HG02610 (cell line): ENCODE results near the gene ZKSCAN4.

Experiments used
- ATAC-seq: cut with Tn5 transposase; IDR thresholded peaks from one replicate; pipeline ENCODE4 v1.9.1; 2021; ENCODE audit warnings: mild to moderate bottlenecking, moderate library complexity; ENCODE audit not compliant: unreplicated experiment

Gene ZKSCAN4

DNA sequence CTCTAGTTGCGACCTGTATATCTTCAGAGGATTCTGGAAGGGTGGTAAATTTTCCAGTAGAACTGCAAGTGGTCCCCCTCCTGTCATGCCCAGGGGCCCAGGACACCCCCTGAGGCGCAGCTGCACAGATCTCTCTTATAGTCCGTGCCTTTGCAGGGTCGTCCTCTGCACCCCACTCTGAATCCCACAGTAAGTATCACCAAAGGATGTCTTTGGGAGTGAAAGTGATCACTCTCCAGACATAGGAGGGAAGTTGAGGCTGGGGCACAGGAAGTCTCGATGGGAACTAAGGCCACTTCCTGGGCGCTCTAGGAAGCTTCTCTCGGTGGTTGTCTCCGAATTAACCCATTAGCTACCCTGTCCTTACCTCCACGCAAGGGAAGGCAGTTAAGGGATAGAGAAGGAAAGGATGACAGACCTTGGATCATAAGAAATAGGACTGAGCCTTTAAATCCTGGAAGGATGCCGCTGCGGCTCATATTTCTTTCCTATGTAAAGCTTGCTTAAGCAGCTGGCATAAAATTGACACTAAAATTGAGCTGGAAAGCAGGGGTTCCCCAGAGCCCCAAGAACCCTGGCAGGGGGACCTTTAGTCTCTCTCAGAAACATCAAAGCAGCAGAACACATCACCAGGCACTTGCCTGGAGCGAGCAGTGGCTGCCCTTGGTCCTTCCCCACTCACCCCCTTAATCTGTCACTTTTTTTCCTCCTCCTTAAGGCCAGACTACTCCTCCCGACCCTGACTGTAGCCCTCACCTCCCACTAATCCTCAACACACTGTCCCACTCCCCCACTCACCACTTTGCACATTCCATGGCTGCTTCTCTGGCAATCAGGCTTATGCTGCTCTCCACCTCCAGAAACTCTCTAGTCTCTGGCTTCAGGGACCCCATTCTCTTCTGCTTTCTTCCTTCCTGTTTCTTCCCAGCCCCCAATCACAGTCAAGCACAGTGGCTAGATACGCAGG, at the start of gene ZKSCAN4:
Gene ZKSCAN4, minus strand, starts transcription at position 261 of the 967 bp plus-strand sequence. CDS start 289 bp downstream, outside the sequence.
- ATAC-seq: peak; percentile 85

DNA sequence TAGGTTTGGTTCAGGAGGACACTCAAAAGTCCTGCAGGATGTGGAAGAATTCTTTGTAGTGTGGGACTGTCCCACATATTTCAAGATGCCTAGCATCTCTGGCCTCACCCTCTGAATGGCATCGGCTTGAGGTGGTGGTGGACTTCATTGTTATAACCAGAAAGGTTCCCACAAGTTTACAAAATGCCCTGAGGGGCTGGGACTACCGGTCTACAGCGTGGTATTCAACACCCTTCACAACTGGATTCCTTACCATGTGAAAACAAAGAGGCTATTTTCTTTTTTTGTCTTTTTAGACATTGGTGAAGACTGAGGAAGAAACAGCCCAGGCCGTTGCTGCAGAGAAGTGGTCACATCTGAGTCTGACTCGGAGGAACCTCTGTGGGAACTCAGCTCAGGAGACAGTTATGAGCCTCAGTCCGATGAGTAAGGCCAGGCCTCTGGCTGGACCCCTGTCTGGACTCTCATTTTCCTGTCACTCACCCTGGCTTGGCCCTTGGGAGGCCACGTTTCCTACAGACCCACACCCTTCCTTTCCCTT, 44.5 kb upstream of the ZKSCAN4 start:
- ATAC-seq: no peak

DNA sequence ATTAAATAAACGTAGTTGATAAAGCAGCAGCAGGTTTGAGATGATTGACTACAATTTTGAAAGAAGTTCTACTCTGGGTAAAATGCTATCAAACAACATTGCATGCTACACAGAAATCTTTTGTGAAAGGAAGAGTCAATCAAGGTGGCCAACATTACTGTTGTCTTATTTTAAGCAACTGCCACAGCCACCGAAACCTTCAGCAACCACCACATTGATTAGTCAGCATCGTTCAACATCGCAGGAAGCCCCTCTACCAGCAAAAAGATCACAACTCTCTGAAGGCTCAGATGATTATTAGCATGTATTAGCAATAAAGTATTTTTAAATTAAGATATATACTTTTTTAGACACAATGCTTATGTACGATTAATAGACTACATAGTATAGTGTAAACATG, 43.3 kb upstream of the ZKSCAN4 start:
- no peak for ATAC-seq

DNA sequence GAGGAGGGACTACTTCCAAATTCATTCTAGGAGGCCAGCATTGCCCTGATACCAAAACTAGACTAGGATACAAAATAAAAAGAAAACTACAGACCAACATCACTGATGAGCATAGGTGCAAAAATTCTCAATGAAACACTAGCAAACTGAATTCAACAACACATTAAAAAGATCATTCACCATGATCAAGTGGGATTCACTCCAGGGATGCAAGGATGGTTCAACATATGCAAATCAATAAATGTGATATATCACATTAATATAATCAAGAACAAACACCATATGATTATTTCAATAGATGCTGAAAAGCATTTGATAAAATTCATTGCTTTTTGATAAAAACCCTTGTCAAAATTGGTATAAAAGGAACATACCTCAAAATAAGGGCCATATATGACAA, 39.5 kb upstream of the ZKSCAN4 start:
- no peak for ATAC-seq

DNA sequence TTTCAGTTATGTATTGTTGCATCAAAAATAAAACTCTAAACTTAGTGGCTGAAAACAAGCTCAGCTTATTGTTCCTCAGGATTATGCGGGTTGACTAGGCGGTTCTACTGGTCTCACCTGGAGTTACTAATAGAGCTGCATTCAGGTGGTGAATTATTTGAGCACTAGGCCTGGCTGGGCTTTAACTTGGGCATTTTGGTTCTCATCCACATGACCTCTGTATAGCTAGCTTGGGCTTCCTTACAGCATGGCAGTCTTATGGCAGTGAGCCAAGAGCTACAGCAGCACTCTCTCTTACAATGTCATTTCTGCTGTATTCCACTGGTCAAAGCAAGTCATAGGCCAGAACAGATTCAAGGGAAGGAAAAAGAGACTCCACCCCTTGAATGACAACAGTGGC, 30.9 kb upstream of the ZKSCAN4 start:
- ATAC-seq: no peak

DNA sequence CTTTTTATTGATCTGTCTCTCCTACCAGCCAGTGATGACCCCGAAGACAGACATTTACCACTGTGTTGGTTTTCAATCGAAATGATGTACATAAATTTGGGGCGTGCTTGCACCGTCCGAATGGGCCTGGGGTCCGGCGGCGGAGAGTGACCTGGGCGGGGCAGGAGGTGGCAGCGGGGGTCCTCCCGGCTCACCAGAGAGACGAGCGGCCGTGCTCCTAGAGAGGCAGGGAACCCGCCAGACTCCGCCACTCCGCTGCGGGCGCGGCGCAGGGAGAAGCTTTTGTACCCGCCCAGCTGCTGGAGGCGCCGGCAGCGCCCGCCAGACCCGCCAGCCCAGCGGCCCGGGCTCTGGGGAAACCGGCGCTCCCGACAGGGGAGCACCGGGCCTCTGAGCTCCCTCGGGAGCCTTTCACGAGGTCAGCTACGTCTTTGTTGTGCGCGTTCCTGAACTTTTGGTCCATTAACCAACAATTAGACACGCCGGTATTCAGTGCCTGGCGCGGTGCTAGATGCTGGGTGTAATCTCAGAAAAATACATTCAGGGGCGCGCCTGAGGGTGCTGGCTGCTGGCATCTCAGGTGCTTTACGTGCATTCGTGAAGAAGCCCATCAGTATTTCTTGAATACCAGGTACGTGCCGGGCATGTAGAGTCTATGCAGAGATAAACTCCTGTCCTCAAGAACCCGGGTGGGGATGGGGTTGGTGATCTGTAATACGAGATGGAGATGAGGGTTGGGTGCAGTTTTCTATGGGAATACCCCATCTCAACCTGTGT, 29.4 kb upstream of the ZKSCAN4 start, which contains the start of gene PGBD1:
Gene PGBD1, plus strand, starts transcription at position 285 of the 777 bp plus-strand sequence. CDS start 2,242 bp downstream, outside the sequence.
- peak; percentile 87 for ATAC-seq

DNA sequence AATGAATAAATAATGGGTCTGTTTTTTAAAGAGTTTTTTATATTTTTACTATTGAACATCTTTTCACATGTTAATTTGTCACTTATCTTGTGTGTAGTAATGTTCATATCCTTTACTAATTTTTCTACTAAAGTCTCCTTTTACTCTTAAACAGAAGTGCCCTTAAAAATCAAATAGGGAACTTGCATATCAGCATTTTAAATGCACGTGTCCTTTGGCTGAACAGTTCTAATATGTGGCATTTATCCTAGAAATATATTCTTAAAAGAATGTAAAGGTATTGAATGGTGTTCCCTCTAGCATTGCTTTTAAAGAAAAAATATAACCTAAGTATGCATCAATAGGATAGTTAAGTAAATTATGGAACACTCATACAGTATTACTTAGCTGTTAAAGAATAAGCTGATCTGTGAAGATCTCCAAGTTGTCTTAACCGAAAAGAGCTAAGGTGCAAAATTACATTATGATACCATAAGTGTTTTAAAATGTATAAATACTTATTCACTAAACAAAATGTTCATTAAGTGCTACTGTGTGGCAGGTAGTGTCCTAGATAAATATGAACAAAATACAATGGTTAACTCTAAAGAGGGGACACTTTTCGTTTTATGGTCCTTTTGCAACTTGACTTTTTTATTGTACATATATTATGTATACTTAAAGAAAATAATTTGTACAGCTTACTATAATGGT, 28.7 kb upstream of the ZKSCAN4 start:
- no peak for ATAC-seq

DNA sequence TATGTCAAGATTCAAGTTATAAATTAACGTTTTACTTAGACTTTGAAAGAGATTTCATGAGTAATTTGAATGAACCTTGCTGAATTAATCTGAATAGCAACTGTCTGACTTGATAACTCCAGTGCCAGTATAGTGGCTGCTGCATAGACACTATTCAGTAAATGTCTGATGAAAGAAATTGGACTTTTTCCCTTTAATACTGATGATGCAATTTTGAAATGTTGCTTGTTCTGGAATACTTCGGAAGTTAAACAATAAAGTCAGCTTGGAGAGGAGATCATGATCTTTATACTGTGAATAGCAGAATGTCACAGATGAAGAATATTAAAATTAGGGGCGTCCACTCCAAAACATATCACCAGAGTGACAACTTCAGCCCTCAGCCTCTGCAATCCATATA, 25.7 kb upstream of the ZKSCAN4 start:
- no peak for ATAC-seq

DNA sequence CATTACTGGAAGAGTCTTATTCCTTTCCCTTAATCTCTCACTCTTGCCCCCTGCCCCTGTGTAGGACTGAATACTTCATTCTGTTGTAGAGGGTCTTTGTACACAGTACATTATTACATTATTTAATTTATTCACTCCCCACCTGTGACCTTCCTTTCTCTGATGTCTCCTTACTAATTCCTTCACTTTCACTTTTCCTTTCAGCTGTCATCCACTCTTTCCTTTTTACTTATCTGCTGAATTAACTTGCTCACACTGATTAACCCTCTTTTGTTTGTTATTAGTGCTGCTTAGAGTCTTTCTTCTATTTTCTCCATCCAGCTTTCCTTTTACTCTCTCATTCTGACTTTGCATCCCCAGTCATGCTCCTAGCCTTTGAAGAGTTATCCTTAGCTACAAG, 22.8 kb upstream of the ZKSCAN4 start:
- no peak for ATAC-seq

DNA sequence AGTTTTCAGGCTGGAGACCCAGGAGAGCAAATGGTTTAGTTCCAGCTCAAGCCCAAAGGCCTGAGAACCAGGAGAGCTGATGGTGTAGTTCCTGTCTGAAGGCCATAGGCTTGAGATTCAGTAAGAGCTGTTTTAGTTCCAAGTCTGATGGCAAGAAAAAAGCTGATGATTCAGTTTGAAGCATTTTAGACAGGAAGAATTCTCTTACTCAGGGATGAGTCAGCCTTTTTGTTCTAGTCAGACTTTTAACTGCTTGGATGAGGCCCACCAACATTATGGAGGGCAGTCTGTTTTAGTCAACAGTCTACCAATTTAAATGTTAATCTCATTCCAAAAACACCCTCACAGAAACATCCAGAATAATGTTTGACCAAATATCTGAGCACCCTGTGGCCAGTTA, 17.4 kb upstream of the ZKSCAN4 start:
- ATAC-seq: no peak

DNA sequence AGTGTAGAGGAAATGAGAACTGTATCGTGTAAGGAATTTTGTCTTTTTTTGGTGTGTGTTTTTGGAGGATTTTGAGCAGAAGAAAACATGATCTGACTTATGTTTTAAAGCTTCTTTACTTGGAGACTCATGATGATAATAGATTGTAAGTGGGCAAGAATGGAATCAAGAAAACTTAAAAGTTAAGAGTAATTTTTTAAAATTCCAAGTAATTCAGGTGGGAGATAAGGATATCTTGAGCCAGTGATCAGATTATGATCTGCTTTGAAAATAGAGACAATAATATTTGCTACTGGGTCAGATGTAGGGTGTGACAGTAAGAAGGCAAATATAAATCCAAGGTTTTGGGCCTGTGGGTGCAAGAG, 15.6 kb upstream of the ZKSCAN4 start:
- ATAC-seq: no peak

DNA sequence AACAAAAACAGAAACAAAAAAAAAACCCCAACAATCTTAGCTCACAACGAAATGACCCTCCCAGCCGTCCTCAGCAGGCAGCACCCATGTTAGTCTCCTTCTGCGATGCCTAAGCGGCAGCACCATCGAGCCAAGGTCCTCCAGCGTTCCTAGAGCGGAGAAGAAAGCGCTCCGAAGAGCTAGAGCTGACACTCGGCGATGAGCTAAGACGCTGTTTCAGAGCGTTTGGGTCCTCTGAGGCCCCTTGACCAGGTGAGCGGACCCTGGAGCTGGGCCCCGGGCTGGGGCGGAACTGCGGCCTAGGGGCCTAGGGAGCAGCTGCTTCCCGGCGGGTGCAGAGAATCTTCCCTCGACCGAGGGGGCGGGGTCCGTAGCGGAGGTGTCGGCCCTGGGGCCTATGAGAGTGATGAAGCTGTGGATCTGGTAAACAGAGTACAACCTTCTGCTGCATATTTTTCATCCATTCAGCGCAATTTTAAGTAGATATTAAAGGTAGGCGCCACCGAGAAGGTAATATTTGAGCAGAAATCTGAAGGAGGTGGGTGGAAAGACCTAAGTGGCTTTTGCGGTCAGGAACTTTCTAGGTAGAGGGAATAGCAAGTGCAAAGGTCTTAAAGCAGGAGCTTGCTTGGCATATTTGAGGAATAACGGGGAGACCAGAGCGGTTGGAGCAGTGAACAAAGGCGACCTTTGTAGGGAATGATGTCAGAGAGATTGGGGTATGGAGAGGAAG, 15.1 kb upstream of the ZKSCAN4 start, which contains the start of gene ZSCAN26:
Gene ZSCAN26, plus strand, starts transcription at position 182 of the 733 bp plus-strand sequence. CDS start 4,777 bp downstream, outside the sequence.
- peak; percentile 95 for ATAC-seq

DNA sequence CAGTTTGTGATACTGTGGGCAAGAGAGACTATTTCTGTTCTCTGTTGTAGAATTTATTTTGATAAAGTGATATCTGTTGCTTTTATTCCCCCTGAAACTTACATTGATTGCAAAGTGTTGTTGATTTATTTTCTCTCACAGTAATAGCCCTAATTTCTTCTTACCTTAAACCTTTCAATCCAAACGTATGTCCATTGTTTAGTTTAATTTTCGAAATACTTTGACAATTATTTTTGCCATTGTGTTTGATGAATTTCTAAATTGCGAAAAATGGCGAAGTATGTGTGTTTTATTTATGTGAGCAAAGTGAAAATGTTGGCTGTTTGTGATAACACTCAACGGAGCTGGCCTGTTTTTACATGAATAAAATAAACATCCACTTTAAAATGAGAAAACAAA, 14.5 kb upstream of the ZKSCAN4 start:
- no peak for ATAC-seq

DNA sequence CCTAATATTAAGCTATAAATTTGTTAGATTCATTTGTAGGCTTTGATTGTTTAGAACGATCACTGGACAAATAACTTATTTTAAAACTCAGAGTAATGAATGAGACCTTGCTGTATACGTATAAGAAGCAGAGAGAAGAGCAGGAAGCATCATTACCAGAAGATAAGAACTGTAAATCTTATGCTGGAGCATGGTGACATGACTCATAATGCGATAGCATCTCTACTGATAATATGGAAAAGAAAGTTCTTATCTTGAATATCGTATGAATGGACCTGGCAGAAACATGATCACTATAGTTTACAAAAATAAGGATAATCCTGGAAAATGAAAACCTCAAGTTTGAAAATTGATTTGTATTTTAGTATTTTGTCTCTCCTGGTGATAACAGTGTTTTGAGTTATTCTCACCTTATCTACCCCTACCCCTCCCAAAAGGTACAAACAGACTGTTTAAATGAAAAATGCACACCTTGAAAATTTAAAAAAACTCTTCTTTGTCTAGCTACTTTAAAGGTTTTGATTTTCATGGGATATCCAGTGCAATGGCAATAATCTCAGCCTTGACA, 12.8 kb upstream of the ZKSCAN4 start:
- ATAC-seq: no peak

DNA sequence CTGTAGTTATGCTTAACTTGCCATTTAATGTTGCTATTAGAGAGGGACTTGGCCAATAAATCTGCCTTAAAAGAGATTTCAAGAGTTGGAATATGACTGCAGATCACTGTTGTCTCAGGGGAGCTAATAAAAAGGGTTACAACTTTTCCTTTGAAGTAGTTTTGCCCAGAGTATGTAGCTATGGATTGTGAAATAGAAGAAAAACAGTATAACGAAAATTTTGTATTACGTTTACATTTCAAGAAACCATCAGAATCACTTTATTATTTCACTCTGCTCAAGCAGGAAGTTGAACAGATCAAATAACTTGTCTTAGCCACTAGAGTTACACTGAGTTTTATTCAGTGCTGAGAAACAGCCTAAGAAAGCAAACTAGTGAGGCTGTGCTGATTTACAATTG, 11.9 kb upstream of the ZKSCAN4 start:
- no peak for ATAC-seq

DNA sequence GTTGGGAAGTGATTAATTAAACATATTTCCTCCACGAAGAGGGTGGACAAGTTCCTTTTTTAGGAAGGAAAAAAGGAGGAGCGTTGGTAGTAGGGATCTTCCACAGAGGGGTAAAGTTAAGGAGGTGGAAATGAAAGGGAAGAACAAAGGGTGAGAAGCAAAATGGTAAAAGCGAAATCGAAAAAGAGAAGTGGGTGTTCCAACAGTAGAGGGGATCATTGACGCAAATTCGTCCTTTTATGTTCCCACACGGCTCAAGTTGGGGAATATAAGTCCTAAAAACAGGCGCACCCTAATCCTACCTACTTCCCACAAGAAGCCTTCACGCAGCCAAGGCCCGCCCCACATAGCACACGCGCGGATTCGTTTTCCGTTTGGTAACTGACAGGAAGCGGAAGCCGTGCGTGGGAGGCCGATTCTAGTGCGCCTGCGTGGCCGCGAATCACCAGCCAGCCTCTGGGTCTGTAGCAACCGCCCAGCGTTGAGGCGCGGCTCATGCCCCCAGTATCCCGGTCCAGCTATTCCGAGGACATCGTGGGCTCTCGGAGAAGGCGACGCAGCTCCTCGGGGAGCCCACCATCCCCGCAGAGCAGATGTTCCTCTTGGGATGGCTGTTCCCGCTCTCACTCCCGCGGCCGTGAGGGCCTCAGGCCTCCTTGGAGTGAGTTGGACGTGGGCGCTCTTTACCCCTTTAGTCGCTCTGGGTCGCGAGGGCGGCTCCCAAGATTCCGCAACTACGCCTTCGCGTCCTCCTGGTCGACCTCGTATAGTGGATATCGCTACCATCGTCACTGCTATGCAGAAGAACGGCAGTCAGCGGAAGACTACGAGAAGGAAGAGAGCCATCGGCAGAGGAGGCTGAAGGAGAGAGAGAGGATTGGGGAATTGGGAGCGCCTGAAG, 7.1 kb upstream of the ZKSCAN4 start, which contains the start of gene NKAPL:
Gene NKAPL, plus strand, starts transcription at position 421 of the 901 bp plus-strand sequence. Its CDS starts 75 bp downstream, at position 496.
- ATAC-seq: no peak

DNA sequence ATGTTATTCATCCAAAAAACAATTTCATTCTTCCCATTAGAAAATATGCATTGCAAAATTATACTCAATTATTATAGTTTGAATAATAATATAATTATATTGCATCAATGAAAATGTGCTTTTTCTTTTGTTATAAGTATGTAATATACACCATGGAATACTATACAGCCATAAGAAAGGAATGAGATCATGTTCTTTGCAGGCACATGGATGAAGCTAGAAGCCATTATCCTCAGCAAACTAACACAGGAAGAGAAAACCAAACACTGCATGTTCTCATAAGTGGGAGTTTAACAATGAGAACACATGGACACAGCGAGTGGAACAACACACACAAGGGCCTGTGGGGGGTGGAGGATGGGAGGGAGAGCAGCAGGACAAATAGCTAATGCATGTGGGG, 5.0 kb upstream of the ZKSCAN4 start:
- ATAC-seq: no peak

DNA sequence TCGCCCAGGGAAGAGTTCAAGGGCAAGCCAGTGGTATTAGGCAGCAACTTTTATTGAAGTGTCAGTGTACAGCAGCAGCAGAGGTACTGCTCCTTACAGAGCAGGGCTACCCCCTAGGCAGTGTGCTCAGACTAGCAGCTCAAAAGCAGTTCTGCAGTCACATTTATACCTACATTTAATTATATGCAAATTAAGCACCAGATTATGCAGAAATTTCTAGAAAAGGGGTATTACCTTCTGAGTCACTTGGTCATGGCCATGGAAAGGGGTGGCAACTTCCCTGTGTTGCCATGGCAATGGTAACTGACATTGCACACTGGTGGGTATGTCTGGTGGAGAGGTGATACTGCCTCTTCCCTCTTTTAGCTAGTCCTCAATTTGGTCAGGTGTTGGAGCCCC, 2.1 kb upstream of the ZKSCAN4 start:
- no peak for ATAC-seq

DNA sequence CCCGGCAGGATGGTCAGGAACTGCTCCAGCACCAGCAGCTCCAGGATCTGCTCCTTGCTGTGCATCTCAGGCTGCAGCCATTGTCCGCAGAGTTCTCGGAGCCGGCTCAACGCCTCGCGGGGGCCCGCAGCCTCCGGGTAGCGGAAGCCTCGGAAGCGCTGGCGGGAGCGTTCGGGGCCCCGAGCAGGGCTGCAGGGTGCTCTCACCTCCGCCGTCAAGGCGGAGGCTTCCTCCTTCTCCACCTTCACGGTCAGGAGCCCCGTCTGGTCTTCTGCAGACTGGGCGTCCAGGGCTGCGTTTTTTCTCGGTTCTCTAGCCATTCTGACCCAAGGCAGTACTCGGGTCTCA, 434 bp downstream of the ZKSCAN4 start:
- ATAC-seq: peak; percentile 37
